Activated CD4-positive, alpha-beta T cell treated with anti-CD3 and anti-CD28 coated beads for 36 hours (primary cell): ENCODE data around the gene APOL2. TPM values are rescaled to one million over a fixed set of nuclear protein-coding genes. Genes with fewer than 3 reads are reported as not detected.
"Not testable (repeated sequence)": the region's sequence is repeated elsewhere in the genome, so short reads cannot be mapped to it uniquely, and the experiment has no call there.

ENCODE experiments used
- ATAC-seq: fragments of 200-7000 bp; cut with Tn5 transposase; one replicate; pipeline ENCODE4 v1.10.0; 2021; ENCODE audit warnings: mild to moderate bottlenecking, moderate library complexity
- CTCF ChIA-PET: fragments of 350-600 bp; sonication (Branson Sonifier 250); formaldehyde crosslinking; loops from one replicate; lab custom pipeline; 2021; ENCODE audit warnings: antibody characterized with exemption; lab: Charles Lee
- POLR2A ChIA-PET: fragments of 350-600 bp; sonication (Branson Sonifier 250); formaldehyde crosslinking; loops from one replicate; lab custom pipeline; 2021; ENCODE audit warnings: antibody characterized with exemption, inconsistent platforms; lab: Charles Lee
- DNase-seq: peaks from one replicate; pipeline ENCODE4 v3.0.0-alpha.2; 2020
- H3K27ac Mint-ChIP-seq: one replicate; pipeline ENCODE4 v1.8.0; 2021; ENCODE audit warnings: mixed read lengths
- H3K27me3 Mint-ChIP-seq: one replicate; pipeline ENCODE4 v1.8.0; 2021; ENCODE audit warnings: mixed read lengths
- H3K36me3 Mint-ChIP-seq: one replicate; pipeline ENCODE4 v1.8.0; 2021; ENCODE audit warnings: low read depth, mixed read lengths
- H3K4me1 Mint-ChIP-seq: one replicate; pipeline ENCODE4 v1.8.0; 2021; ENCODE audit warnings: mixed read lengths
- H3K4me3 Mint-ChIP-seq: one replicate; pipeline ENCODE4 v1.8.0; 2021; ENCODE audit warnings: mild to moderate bottlenecking, moderate library complexity, mixed read lengths
- H3K9me3 Mint-ChIP-seq: one replicate; pipeline ENCODE4 v1.8.0; 2021; ENCODE audit warnings: low read depth, mixed read lengths
- intact Hi-C, 2 experiments: fragments of 100-400 bp; cut with DNase I in 1 of 2; cut with micrococcal nuclease in 1 of 2; formaldehyde crosslinking; loops; one replicate each; pipeline versions ENCODE4 v1.14.2 to v1.15.1; 2022 to 2024; cut with DNase I, micrococcal nuclease
- total RNA-seq, 2 experiments: library from RNA; stranded (reverse); gene quantifications; one replicate each; pipeline ENCODE4 v1.2.3, GENCODE V29; 2021

Gene APOL2
- total RNA-seq, 2 experiments from 2014 or later, result 64.5 TPM

- no peak overlapping the region for H3K27ac Mint-ChIP-seq
- POLR2A ChIA-PET, result no interaction called here
- DNase-seq (peak; percentile 75), ATAC-seq (peak; percentile 74)
- intact Hi-C loops, result loop anchor here in 1 of 2 experiments (1.0 to 2.0 kb wide), 2 partner anchors 27 to 77 kb away; no protein-coding TSS in a partner anchor
- CTCF ChIA-PET, result interaction anchor here (2.5 to 2.6 kb wide), 2 partner anchors 17 to 26 kb away, joined by 9 to 14 read pairs; partner anchors contain the start of gene APOL2
- H3K27me3 Mint-ChIP-seq, result peaks cover 1% of the 10 kb centered on the region
- no peak overlapping the region for H3K4me3 Mint-ChIP-seq
- peaks cover 7% of the 10 kb centered on the region for H3K36me3 Mint-ChIP-seq
- peaks cover 5% of the 10 kb centered on the region for H3K4me1 Mint-ChIP-seq
- H3K9me3 Mint-ChIP-seq, result no peaks in the 10 kb centered on the region
These were observed 17.3 kb downstream of the APOL2 start for GRCh38 chr22:36221799-36222751.

- Mint-ChIP-seq H3K4me3 (no peak overlapping the region), H3K36me3 (no peaks in the 10 kb centered on the region), H3K4me1 (peaks cover 5% of the 10 kb centered on the region), H3K27me3 (peaks cover 1% of the 10 kb centered on the region), H3K9me3 (no peaks in the 10 kb centered on the region), H3K27ac (no peak overlapping the region)
- intact Hi-C loops, result loop anchor here in 1 of 2 experiments (2.0 kb wide), 1 partner anchor 76 kb away; no protein-coding TSS in a partner anchor
- ChIA-PET CTCF (interaction anchor here (0.7 to 2.6 kb wide), 3 partner anchors 25 to 78 kb away, joined by 3 to 9 read pairs (median 5); no protein-coding TSS in a partner anchor), POLR2A (no interaction called here)
- no peak for ATAC-seq
- DNase-seq, result no peak
These were observed 18.8 kb downstream of the APOL2 start for GRCh38 chr22:36220451-36220921.

GRCh38 chr22:36218648-36219193 is 20.6 kb downstream of the APOL2 start:
- intact Hi-C loops, result no loop called here
- no peaks in the 10 kb centered on the region for H3K36me3 Mint-ChIP-seq
- H3K4me1 Mint-ChIP-seq, result peaks cover 4% of the 10 kb centered on the region
- H3K9me3 Mint-ChIP-seq, result no peaks in the 10 kb centered on the region
- H3K27ac Mint-ChIP-seq, result no peak overlapping the region
- ChIA-PET CTCF (interaction anchor here (0.6 to 1.8 kb wide), 2 partner anchors 9 to 283 kb away, joined by 3 to 5 read pairs; no protein-coding TSS in a partner anchor), POLR2A (no interaction called here)
- no peak overlapping the region for H3K4me3 Mint-ChIP-seq
- ATAC-seq (no peak), DNase-seq (no peak)
- H3K27me3 Mint-ChIP-seq, result peaks cover 4% of the 10 kb centered on the region

GRCh38 chr22:36215981-36216380 is 23.3 kb downstream of the APOL2 start:
- intact Hi-C loops, result no loop called here
- ATAC-seq, result no peak
- Mint-ChIP-seq H3K4me1 (peaks cover 3% of the 10 kb centered on the region), H3K4me3 (no peak overlapping the region), H3K9me3 (no peaks in the 10 kb centered on the region), H3K36me3 (no peaks in the 10 kb centered on the region), H3K27me3 (peaks cover 15% of the 10 kb centered on the region), H3K27ac (no peak overlapping the region)
- no peak for DNase-seq
- ChIA-PET CTCF (interaction anchor here (1.0 kb wide), 1 partner anchor 21 kb away, joined by 3 read pairs; no protein-coding TSS in a partner anchor), POLR2A (no interaction called here)

- H3K36me3 Mint-ChIP-seq, result no peaks in the 10 kb centered on the region
- ChIA-PET POLR2A (interaction anchor here (0.6 kb wide), 1 partner anchor 661 kb away, joined by 3 read pairs; no protein-coding TSS in a partner anchor), CTCF (interaction anchor here (1.0 kb wide), 1 partner anchor 26 kb away, joined by 4 read pairs; the partner anchor contains the start of gene APOL2)
- intact Hi-C loops, result no loop called here
- H3K4me1 Mint-ChIP-seq, result peaks cover 4% of the 10 kb centered on the region
- ATAC-seq (no peak), DNase-seq (no peak)
- no peak overlapping the region for H3K4me3 Mint-ChIP-seq
- peaks cover 4% of the 10 kb centered on the region for H3K9me3 Mint-ChIP-seq
- peaks cover 18% of the 10 kb centered on the region for H3K27me3 Mint-ChIP-seq
- no peak overlapping the region for H3K27ac Mint-ChIP-seq
These were observed 25.7 kb downstream of the APOL2 start for GRCh38 chr22:36213586-36213985.

GRCh38 chr22:36212901-36213300 is 26.4 kb downstream of the APOL2 start:
- DNase-seq (no peak), ATAC-seq (no peak)
- H3K9me3 Mint-ChIP-seq, result peaks cover 4% of the 10 kb centered on the region
- no peak overlapping the region for H3K27ac Mint-ChIP-seq
- no peak overlapping the region for H3K4me3 Mint-ChIP-seq
- intact Hi-C loops, result no loop called here
- peaks cover 4% of the 10 kb centered on the region for H3K4me1 Mint-ChIP-seq
- ChIA-PET CTCF (interaction anchor here (0.6 kb wide), 1 partner anchor 33 kb away, joined by 3 read pairs; no protein-coding TSS in a partner anchor), POLR2A (no interaction called here)
- no peaks in the 10 kb centered on the region for H3K36me3 Mint-ChIP-seq
- H3K27me3 Mint-ChIP-seq, result peaks cover 20% of the 10 kb centered on the region

- POLR2A ChIA-PET, result interaction anchor here (0.6 kb wide), 1 partner anchor 17 kb away, joined by 3 read pairs; no protein-coding TSS in a partner anchor
- no peak overlapping the region for H3K27ac Mint-ChIP-seq
- peaks cover 4% of the 10 kb centered on the region for H3K9me3 Mint-ChIP-seq
These were observed 28.0 kb downstream of the APOL2 start for GRCh38 chr22:36211237-36211861.

GRCh38 chr22:36210224-36210623 is 29.1 kb downstream of the APOL2 start:
- POLR2A ChIA-PET, result no interaction called here
- no peaks in the 10 kb centered on the region for H3K36me3 Mint-ChIP-seq
- CTCF ChIA-PET, result no interaction called here
- peaks cover 4% of the 10 kb centered on the region for H3K4me1 Mint-ChIP-seq
- H3K27me3 Mint-ChIP-seq, result peaks cover 20% of the 10 kb centered on the region
- H3K4me3 Mint-ChIP-seq, result no peak overlapping the region
- no peak for DNase-seq
- no peak overlapping the region for H3K27ac Mint-ChIP-seq
- no peak for ATAC-seq
- intact Hi-C loops, result no loop called here
- H3K9me3 Mint-ChIP-seq, result peaks cover 4% of the 10 kb centered on the region

More at GRCh38 chr22:36211237-36211861, 28.0 kb downstream of the APOL2 start:
- CTCF ChIA-PET, result interaction anchor here (0.6 to 1.1 kb wide), 5 partner anchors 25 to 144 kb away, joined by 3 to 5 read pairs (median 3); partner anchors contain the start of gene APOL1
- ATAC-seq (no peak), DNase-seq (no peak)
- Mint-ChIP-seq H3K36me3 (no peaks in the 10 kb centered on the region), H3K4me3 (no peak overlapping the region), H3K4me1 (peaks cover 4% of the 10 kb centered on the region), H3K27me3 (peaks cover 20% of the 10 kb centered on the region)
- intact Hi-C loops, result no loop called here

- CTCF ChIA-PET, H3K4me1 Mint-ChIP-seq: not testable (repeated sequence)
These were observed 29.8 kb downstream of the APOL2 start for GRCh38 chr22:36209488-36209908.

GRCh38 chr22:36208914-36209313 is 30.4 kb downstream of the APOL2 start:
- DNase-seq, result no peak
- Mint-ChIP-seq H3K4me1 (peaks cover 4% of the 10 kb centered on the region), H3K9me3 (peaks cover 4% of the 10 kb centered on the region), H3K27me3 (peaks cover 18% of the 10 kb centered on the region), H3K36me3 (no peaks in the 10 kb centered on the region), H3K27ac (no peak overlapping the region), H3K4me3 (no peak overlapping the region)
- ATAC-seq, result no peak
- ChIA-PET CTCF (no interaction called here), POLR2A (no interaction called here)
- intact Hi-C loops, result no loop called here

More at GRCh38 chr22:36209488-36209908, 29.8 kb downstream of the APOL2 start:
- H3K27ac Mint-ChIP-seq, DNase-seq, POLR2A ChIA-PET, intact Hi-C loops, H3K36me3 Mint-ChIP-seq, H3K4me3 Mint-ChIP-seq, H3K9me3 Mint-ChIP-seq, ATAC-seq: not testable (repeated sequence)
- H3K27me3 Mint-ChIP-seq, result peaks cover 20% of the 10 kb centered on the region
